DMS114 treated with DMSO at 0.1 percent for 48 hours (cell line): ENCODE measurements around the gene CUL4A.

Experiments
- DNase-seq: peaks from one replicate; lab custom pipeline; 2025; ENCODE audit not compliant: unreplicated experiment; lab: John Stamatoyannopoulos, UW

Gene CUL4A

DNA sequence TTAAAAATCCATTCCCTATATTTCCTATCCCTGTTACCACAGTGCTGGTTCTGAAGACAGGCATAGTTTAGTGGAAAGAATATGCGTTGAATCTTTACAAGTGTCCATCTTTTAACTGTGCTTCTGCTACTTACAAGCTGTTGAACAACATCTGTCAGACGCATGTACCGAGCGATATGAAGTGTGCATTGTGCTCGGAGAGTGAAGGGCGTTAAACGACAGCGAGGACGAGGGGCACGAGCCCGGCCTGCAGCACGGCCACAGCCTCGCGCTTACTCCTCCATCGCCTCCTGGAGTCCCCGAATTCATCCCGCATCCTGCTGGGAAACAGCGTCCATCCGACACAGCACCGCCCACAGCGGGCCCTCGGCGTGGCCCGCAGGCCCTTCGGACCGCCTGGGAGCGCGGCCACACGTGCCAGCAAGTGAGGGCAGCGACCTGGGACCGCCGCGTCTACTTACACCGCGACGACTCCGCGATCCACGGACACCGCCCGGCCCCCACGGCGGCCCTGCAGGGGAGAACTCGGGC lies 1.5 kb upstream of the CUL4A start:
- DNase-seq = peak; percentile 4

DNA sequence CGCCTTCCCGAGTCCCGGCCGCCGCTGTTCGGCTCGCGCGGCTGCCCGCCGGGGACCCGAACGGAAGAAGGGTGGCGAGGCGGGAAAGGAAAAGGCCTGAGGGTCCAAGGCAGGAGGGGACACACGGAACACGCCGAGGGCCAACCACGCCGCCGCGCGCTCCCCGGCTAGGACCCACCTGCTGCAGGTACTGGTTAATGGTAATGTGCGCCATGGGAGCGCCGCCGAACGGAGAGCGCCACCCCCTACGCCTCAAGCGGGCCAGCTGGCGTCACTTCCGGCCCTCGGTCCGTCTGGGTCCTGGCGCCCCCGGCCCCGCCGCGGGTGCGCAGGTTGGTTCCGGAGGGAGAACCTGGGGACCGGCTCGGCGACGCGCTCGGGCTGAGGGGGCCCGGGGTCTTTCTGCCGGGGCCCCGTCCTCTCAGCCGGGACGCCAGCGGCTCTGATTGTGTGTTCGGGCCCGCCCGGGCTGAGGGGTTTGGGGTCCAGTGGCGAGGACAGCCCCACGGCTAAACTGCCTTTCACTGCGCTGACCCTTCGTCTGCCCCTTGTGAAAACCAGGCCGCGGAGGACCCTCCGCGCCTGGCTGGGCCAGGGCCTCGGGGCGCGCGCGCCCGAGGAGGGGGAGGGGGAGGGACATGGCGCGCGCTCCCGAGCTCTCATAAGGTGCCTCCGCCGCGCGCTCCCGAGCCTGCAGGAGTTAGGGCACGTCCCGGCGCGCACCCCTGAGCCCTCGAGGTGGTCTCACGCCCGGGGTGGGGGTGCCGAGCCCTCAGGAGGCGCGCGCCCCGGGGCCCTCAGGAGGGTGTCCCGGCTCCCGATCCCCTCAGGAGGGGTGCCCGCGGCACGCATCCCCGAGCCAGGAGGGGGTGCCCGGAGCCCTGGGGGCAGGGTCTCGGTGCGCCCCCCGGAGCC lies 735 bp upstream of the CUL4A start, which contains the start of gene PCID2:
Gene PCID2, minus strand, starts transcription at position 249 of the 915 bp plus-strand sequence. Its CDS starts 35 bp downstream, at position 214.
- DNase-seq = peak; percentile 41

DNA sequence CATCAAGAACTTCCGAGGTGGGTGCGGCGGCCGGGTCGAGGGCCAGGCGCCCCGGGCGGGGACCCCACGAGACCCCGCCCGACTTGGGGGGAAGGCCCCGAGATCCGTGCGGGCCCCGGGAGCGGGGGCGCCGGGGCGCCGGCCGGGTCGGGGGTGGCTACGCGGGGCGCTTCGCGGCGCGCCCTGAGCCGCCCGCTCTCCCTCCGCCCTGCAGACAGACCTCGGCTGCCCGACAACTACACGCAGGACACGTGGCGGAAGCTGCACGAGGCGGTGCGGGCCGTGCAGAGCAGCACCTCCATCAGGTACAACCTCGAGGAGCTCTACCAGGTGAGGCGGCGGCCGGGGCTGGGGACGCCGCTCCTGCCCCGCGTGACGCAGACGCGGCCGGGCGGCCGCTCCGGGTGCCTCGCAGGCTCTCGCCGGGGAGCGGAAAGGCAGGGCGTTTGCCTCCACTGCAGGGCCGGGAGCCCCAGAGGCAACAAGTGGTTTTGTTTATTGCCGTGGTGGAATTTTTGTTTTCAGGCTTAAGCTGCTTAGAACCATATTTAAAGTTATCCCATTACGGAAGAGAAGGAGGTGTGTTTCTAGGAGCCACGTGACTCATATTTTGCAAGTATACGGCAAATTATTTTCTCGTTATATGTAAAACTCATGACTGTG lies 477 bp downstream of the CUL4A start:
- peak; percentile 6 for DNase-seq

- no peak for DNase-seq
Observed at GRCh38 chr13:113210833-113211232, 1.4 kb downstream of the CUL4A start.

- DNase-seq = no peak
Observed at GRCh38 chr13:113211774-113212173, 2.4 kb downstream of the CUL4A start.

GRCh38 chr13:113216254-113217048 lies 7.0 kb downstream of the CUL4A start:
- no peak for DNase-seq

DNA sequence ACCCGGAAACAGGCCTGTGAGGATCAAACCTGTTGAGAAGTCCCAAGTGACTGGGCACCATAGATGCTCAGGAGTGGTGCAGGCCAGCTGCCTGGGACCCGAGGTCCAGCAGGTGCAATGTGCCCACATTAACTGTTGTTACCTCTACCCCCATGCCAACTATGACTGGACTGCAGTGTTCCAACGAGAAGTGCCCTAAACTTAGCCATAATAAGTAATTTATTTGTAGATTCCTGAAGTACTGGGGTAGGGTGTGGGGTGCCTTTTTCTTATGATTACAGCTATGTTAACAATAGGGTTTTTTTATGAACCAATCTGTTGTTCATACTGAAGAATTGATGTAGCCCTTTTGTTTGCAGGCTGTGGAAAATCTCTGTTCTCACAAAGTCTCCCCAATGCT lies 9.2 kb downstream of the CUL4A start:
- DNase-seq = no peak

DNA sequence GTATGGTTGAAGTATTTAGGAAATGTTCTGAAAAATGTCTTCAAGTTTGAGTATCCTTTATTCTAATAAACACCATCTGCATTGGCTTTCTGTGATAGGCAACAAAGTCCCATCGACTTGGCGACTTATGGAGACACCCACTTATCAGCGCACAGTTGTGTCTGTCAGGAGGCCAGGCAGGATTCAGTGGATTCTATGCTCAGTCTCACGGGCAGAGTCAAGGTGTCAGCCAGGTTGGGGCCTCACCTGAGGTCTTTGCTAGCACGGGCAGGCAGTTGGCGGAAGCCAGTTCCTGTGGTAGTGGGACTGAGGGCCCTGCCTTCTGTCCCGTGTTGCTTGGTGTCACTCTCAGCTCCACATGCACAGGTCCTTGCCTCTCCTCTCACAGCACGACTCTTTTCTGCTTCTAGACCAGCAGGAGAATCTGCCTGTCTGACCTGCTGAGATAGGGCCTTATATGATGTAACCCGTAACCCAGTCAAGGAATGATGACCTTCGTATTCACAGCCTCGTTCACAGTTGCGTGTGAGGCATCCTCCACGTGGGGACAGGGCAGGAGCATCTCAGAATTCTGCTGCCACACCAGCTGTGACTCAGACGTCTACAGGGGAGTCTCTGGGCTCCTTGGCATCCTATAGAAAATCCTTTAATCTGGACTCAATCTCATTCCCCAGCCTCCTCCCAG lies 10.0 kb downstream of the CUL4A start:
- no peak for DNase-seq

GRCh38 chr13:113220141-113220598 lies 10.8 kb downstream of the CUL4A start:
- DNase-seq = no peak

GRCh38 chr13:113220877-113221276 lies 11.5 kb downstream of the CUL4A start:
- DNase-seq = no peak

GRCh38 chr13:113223070-113223469 lies 13.7 kb downstream of the CUL4A start:
- no peak for DNase-seq

GRCh38 chr13:113224486-113224885 lies 15.1 kb downstream of the CUL4A start:
- no peak for DNase-seq

DNA sequence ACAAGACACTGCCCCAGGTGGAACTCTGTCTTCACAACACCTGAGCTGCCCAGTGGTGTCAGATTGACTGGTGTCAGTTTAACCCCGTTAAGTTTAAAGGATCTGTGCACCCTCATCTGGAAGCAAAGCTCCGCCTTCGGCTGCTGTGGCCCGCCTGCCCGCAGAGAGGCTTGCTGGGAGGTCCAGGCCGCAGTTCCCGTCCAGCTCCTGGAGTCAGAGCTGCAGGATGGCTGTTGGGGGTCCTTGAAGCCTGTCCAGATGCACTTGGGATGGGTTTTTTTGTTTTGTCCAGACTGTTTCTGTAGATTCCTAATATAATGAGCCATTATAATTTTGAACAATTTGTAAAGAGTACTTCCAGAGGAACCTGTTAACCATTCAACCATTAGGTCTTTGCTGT lies 16.1 kb downstream of the CUL4A start:
- no peak for DNase-seq

- DNase-seq = no peak
Observed at GRCh38 chr13:113226873-113227450, 17.5 kb downstream of the CUL4A start.

- DNase-seq = no peak
Observed at GRCh38 chr13:113229161-113229560, 19.7 kb downstream of the CUL4A start.

DNA sequence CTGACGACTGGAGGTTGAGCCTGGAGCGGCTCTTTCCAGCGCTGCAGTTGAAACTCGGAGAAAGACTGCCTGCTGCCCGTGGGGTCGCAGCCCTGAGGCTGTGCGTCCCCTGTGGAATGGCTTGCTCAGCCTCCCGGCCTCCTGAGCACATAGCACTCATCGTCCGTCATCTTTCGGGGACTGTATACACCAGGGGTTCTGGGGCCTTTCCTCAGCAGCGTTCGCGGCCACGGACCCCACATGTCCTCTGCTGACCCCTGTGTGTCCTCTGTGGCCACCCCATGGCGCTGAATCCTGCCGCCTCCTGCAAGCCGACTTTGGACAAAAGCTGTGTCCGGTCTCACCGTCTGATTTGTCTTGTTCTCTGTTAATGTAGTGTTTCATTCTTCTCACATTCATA lies 20.4 kb downstream of the CUL4A start:
- DNase-seq = no peak

DNA sequence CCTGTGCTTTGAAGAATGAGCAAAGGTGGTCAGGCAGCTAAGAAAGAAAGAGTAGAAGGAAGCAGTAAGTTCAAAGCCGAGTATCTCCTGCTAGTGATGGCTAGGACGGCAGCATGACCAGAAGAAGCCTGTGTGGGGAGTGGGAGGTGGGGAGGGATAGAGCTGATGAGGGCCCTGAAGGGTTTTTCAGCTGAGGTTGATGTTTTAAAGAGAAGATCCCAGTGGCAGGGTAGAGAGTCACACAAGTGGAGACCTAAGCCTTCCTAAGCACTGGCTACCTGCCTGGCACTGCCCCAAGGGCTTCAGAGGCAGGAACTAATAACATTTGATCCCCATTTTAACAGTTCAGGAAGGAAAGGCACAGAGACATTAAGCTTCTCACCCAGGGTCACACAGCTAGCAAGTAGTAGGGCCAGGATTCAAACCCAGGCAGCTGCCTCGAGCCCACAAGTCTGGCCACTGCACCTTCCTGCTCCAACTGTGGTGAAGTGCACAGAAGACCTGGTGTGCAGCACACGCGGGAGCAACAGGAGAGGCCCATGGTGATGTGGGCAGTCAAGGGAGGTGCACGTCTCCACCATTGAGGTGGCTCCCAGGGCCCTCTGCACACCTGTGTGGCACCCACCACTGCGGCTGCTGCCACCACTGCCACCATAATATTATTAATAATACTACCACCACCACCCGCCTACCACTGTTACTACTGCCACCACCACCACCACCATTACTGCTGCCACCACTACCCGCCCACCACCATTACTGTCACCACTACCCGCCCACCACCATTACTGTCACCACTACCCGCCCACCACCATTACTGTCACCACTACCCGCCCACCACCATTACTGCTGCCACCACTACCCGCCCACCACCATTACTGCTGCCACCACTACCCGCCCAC lies 22.1 kb downstream of the CUL4A start:
- no peak for DNase-seq

DNA sequence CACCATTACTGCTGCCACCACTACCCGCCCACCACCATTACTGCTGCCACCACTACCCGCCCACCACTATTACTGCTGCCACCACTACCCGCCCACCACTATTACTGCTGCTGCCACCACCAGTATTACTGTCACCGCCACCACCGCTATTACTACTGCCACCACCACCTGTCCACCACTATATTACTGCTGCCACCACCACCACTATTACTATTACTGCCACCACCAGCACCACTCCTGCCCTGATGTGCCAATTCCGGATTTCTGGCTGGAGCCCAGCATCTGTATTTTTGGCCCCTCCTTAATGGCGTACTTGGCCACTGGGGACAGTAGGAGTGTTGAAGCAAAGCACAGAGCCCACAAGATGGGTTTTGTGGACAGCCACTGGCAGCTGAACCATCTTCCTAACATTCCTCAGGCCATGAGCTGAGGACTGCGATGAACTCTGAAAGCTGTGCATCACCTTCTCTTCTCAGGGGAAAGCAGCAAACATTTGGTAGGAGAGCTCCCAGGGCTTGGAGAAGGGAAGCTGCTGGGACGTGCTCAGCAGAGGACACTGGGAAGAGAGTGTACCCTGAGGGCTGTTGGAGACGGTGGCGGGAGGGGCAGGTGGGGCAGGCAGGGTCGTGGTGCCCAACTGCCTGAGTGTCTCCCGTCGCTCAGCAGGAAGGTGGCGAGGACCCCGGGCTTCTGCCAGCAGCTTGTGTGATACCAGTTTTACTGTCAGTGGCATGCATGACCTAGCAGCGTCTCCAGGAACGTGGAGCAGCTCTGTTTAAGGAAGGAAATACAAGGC lies 23.0 kb downstream of the CUL4A start:
- DNase-seq = no peak
